ENCODE data around the gene ECI1.

DNA sequence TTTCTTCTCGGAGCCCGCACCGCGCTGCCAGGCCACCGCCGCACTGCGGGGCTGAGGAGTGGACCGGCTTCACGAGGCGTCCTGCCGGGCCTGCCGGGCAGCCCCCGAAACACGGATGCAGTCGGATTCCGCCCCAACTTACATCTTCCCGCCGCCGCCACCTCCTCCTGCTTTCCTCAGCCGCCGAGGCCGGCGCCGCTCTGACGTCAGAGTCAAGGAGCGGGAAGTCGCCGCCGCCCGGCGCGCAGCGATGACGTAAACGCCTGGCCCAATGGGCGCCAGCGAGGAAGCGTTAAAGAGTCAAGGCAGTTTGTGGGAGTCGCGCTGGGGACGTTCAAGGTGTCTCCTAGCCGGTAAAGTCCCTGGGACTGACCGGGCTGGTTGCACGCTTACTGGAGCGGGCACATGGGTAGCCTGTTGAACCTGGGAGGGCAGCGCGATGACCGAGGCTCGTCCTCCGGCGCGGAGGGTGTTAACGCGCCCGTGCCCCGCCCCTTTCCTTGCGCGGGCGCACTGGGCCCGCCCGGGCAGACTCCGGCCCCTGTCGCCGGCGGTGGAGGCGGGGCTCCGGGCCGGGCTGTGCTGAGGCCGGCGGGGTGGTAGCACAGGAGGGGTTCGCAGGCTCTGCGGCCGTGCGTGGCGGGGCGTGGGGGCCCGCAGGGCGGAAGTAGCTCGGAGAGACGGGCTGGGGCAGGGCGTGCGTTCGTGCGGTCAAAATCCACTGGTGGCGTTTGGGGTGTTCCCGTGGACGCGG lies 16.7 kb upstream of the ECI1 start, which contains the start of gene RNPS1:
- TF ChIP-seq, protein P1, sequence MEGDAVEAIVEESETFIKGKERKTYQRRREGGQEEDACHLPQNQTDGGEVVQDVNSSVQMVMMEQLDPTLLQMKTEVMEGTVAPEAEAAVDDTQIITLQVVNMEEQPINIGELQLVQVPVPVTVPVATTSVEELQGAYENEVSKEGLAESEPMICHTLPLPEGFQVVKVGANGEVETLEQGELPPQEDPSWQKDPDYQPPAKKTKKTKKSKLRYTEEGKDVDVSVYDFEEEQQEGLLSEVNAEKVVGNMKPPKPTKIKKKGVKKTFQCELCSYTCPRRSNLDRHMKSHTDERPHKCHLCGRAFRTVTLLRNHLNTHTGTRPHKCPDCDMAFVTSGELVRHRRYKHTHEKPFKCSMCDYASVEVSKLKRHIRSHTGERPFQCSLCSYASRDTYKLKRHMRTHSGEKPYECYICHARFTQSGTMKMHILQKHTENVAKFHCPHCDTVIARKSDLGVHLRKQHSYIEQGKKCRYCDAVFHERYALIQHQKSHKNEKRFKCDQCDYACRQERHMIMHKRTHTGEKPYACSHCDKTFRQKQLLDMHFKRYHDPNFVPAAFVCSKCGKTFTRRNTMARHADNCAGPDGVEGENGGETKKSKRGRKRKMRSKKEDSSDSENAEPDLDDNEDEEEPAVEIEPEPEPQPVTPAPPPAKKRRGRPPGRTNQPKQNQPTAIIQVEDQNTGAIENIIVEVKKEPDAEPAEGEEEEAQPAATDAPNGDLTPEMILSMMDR (conservative IDR thresholded peaks at IDR 0.05 in 1 of 2, IDR thresholded peaks at IDR 0.05 in 1 of 2; ENCODE audit: extremely low read depth in 1 of 2, insufficient read depth in 1 of 2, low read depth in 1 of 2, low read length in 2 of 2) = no peak
- no peak for TF ChIP-seq EZH2 (IDR thresholded peaks at IDR 0.05; ENCODE audit: borderline replicate concordance, low read length)
